NCI-H2029 treated with DMSO at 0.1 percent for 48 hours (cell line): Measurements from ENCODE around the gene ZNF415.
A peak's percentile ranks its signal among the peaks of the same experiment; 100 is the strongest.
"Not testable (repeated sequence)": the region's sequence is repeated elsewhere in the genome, so short reads cannot be mapped to it uniquely, and the experiment has no call there.

Experiments used
- DNase-seq: peaks from one replicate; lab custom pipeline; 2025; lab: John Stamatoyannopoulos, UW

ZNF415 gene

DNA sequence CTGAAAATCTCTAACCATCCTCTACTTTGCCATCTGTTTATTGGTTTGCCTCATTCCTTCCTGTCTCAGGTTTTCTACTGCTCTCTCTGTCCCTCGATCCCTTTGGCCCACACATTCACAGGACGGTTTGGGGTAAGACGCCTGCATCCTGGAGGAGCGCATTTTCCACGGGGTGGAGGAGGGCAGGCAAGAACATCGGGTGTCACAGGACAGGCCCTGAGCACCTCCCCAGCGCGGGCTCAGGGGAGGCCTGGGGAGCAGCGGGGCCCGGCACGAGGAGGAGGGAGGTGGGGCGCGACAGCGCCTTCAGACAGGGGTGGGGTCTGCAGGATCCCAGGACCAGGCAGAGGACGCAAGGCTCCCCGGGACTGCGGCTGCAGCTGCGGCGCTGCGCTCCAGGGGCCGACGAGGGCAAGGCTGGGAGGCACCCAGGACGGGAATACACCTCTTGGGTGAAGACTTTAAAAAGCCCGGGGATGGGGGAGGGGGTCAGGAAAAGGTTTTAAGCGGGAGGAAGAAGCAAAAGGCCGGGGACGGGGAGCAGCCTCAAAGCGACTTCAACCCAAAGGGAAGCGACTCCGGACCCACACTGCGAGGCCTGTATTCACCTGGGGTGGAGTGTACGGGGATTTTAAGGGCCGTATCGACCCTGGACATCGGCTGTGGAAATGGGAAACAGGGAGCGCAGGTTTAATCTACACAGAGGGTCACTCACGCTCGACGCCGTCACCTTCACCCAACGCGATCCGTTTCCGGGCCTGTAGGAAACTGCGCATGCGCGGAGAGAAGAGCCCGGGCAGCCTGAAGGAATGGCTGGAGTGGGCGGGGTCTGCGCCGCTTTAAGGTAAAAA lies at the start of gene ZNF415:
TSS of gene ZNF415 (minus strand) at position 770 of the 851 bp plus-strand sequence. CDS start 10,234 bp downstream, outside the sequence.
- DNase-seq = peak; percentile 2

DNA sequence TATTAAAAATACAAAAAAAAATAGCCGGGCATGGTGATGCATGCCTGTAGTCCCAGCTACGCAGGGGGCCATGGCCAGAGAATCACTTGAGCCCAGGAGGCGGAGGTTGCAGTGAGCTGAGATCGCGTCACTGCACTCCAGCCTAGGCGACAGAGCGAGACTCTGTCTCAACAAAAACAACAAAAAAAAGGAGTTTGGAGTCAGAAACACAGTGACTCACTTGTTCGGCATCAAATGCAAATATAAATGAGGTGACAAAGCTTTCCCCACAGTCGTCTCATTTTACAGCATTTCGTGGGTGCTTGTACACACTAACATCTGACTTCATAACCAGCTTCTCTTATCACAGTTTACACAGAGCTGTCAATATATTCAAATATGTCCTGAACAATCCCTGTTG lies 49.5 kb upstream of the ZNF415 start:
- DNase-seq = no peak

DNA sequence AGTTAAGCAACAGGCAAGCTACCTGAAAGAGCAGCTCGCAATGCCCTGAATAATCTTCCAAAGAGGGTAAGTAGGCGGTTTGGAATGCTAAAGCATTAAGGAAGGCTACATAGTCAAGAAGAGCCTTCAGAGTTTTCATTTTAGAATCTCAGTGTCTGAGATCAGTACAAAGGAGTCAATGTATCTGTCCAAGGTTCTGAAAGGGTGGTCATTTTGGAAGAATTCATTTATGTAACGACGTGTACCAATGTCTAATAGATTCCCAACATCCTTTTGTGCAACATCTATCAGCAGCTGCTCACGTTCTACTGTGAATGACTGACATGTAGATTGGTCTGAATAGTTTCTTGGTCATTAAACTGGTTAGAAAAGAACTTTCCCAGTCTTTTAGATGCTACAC lies 45.3 kb upstream of the ZNF415 start:
- no peak for DNase-seq

DNA sequence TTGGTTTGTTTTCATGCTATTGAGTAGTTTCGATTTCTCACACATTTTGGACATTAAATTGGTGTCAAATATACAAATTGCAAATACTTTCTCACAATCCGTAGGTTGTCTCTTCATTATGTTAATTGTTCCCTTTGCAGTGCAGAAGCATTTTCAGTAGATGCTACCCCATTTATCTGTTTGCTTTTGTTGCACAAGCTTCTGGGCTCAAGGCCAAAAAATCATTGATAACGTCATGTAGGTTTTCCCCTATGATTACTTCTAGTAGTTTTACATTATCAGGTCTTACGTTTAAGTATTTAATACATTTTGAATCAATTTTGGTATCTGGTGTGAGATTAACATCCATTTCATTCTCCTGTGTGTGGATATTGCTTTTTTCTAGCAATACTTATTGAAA lies 40.2 kb upstream of the ZNF415 start:
- DNase-seq = no peak

DNA sequence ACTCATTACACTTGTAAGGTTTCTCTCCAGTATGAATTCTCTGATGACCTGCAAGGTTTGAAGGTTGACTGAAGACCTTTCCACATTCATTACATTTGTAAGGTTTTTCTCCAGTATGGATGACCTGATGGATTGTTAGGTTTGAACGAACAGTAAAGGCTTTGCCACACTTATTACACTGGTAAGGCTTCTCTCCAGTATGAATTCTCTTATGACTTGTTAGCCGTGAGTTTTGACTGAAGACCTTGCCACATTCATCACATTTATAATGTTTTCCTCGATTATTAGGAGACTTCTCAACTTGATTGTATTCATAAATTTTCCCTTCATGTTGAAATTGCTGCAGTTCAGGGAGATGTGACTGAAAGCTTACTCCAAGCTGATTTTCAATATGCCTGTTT lies 33.0 kb upstream of the ZNF415 start:
- no peak for DNase-seq

DNA sequence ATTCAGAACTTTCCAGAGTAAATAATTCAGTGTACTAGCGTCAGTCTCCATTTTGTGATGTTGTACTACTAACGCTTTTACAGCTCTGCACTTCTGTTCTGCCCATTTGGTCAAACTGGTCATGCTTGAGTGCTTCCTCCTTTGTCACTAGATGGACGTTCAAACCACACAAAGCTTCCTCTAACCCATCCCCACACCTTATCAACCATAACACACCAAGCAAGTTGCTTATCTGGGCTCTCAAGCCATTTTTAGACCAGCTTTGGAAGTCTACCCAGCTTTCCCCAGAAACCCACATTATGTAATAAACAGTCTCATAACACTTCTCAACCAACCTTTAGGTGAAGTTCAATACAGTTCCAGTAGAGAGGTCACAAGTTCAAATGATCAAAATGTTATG lies 28.4 kb upstream of the ZNF415 start:
- DNase-seq = no peak

DNA sequence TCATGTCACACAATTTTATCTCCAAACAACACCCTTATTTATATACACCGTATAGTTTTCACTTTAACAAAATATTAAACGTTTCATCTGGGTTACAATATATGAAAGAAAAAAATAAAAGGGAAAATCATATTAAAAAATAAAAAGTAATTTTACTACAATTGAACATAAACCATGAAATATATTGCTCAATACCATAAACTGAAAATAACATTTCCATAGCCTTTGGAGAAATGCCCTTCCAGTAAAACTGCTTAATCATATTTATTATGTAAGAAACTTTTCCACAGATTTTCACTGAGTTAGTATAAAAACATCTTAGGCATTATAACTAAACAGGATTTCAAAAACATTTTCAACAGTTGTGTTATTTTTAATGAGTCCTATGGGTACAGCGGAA lies 27.6 kb upstream of the ZNF415 start:
- no peak for DNase-seq

DNA sequence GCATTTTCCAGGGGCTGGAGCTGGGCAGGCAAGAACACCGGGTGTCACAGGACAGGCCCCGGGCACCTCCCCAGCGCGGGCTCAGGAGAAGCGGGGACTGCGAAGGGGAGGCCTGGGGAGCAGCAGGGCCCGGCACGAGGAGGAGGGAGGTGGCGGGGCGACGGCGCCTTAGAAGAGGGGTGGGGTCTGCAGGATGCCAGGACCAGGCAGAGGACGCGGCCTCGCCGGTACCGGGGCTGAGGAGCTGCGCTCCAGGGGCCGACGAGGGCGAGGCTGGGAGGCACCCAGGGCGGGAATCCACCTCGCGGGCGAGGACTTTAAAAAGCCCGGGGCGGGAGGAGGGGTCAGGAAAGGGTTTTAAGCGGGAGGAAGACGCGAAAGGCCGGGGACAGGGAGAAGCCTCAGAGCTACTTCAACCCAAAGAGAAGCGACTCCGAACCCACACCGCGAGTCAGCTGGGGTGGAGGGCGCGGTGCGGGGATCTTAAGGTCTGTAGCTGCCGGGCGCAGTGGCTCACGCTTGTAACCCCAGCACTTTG lies 25.5 kb upstream of the ZNF415 start:
- DNase-seq = no peak

DNA sequence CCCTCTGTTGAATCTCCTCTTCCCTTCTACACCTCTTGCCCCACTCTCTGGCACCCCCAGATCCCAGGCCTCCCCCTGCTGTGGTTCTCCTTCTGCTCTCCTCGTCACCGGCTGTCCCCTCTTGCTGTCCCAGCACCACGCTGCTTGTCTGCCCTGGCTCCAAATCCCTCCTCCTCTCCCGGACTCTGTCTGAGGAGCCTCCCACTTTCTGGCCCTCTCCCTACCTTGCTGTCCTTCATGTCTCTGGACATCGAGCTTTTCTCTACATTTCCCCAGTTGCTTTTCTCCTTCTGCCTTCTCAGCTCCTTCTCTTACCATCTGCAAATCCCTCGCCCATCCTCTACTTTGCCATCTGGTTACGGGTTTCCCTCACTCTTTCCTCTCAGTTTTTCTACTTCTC lies 24.9 kb upstream of the ZNF415 start:
- DNase-seq = no peak

DNA sequence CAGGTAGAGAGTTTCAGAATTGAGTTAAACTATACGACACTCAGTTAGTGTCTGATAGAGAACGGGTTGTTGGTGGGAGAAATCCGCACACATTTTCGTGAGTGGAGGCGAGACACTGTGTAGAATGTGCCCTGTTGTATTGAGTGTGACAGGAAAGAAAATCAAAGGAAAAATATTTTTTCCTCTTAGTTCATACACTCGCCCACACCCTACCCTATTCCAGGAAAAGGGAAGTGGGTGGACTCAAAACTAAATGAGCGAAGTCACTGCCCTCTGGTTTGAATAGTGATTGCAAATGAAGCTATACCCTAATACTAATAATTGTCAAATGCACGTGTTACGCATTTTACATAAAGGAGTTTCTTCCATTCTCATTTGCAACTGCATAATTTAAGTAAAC lies 24.1 kb upstream of the ZNF415 start:
- no peak for DNase-seq

DNA sequence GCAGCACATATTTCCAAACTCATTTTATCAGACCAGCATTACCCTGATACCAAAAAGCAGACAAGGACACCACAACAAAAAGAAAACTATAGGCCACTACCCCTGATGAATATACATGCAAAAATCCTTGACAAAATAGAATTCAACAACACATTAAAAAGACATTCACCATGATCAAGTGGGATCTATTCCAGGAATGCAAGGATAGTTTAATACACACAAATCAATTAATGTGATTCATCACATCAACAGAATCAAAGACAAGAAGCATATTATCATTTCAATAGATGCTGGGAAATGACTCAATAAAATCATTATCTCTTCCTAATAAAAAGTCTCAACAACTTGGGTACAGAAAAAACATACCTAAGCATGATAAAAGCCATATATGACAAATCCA lies 14.9 kb upstream of the ZNF415 start:
- no peak for DNase-seq

DNA sequence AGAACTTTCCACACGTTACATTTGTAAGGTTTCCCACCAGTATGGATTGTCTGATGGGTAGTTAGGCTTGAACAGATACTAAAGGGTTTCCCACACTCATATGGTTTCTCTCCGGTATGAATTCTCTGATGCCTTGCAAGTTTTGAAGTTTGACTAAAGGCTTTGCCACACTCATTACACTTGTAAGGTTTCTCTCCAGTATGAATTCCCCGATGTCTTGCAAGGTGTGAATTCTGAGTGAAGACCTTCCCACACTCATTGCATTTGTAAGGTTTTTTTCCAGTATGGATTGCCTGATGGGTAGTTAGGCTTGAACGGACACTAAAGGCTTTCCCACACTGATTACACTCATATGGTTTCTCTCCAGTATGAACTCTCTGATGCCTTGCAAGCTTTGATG lies 7.6 kb upstream of the ZNF415 start:
- DNase-seq = no peak

DNA sequence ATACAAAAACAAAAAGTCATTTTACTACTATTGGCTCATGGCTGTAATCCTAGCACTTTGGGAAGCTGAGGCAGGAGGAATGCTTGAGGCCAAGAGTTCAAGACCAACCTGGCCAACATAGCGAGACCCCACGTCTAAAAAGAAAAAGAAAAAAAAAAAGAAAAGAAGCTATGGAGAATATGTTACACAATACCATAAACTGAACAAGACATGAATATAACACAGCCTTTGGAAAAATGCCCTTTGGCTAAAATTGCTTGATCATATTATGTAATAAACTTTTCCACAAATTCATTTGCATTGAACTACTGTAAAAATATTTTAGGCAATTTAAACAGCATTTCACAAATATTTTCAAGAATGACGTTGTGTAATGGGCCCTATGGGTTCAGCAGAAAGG lies 3.7 kb upstream of the ZNF415 start:
- DNase-seq = no peak

DNA sequence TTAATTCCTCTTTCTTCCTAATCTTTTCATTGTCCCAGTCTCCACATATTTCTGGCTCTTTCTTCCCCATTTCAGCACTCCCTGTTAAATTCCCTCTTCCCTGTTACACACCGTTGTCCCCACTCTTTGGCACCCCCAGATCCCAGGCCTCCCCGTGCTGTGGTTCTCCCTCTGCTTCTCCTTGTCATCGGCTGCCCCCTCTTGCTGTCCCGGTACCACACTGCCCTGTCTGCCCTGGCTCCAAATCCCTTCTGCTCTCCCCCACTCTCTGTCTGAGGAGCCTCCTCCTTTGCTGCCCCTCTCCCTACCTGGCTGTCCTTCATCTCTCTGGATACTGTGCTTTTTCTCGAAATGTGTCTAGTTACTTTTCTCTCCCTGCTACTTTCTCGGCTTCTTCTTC lies 983 bp downstream of the ZNF415 start:
- no peak for DNase-seq

DNA sequence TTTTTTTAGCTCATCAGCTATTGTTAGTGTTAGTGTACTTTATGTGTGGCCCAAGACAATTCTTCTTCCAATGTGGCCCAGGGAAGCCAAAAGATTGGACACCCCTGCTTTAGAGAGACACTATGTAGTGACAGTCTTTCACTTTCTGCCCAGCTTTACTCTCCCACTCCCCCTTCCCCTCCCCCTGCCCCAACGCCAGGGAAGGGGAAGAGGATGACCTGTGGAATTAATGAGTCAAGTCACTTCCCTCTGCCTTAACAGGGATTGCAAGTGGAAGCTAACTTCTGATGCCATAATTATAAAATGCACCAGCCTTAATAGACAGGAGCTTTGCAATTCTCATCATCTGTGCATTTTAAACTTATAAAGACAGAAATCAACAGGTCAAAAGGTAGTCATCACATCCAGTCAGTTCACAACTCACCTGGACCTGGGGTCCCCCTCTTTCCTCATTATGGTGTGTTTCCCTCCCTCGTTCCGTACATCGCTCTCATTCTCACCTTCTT lies 1.6 kb downstream of the ZNF415 start:
- DNase-seq = no peak

DNA sequence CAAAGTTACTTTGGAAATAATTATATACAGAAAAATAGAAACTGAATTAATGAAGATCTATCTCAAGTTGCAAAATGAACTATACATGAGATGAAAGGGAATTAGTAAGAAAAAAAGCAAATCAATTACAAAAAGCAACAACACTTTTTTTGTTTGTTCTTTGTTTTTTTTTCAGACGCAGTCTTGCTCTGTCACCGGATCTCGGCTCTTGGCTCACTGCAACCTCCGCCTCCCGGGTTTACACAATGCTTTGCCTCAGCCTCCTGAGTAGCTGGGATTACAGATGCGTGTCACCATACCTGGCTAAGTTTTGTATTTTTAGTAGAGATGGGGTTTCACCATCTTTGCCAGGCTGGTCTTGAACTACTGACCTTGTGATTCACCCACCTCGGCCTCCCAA lies 2.2 kb downstream of the ZNF415 start:
- no peak for DNase-seq

DNA sequence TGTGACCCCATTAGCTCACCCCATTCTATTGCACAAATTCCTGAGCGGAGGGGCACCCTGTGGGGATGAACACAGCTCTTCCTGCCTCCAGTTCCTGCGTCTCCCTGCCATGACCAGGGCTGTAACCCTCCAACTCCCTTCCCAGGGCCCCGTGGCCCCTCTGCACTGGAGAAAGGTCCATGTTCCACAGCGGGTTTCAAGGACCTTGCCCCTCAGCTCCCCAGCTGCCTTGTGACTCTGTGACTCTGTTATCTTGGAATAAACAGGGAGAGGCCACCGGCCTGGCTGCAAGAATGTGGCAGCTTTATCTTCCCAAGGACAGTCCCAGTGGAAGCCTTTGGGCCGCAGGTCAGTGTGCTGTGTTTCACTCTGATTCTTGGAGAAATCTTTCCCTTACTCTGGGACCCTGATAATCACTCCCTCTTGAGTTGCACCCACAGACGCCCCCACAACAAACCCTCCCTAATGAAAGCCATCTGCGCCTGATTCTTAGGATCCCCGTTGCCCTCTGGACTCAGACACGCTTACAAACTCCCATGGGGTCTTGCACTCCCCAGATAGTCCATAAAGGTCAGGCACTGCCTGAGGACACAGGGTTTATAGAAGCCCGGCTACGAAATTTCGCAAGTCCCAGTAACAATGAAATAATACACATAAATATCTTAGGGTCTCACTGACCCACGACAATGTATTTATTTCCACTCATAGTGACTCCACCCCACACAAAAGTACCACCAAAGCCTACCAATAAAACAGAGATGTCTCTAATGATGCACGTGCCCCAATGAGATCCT lies 5.8 kb downstream of the ZNF415 start:
- DNase-seq = not testable (repeated sequence)

DNA sequence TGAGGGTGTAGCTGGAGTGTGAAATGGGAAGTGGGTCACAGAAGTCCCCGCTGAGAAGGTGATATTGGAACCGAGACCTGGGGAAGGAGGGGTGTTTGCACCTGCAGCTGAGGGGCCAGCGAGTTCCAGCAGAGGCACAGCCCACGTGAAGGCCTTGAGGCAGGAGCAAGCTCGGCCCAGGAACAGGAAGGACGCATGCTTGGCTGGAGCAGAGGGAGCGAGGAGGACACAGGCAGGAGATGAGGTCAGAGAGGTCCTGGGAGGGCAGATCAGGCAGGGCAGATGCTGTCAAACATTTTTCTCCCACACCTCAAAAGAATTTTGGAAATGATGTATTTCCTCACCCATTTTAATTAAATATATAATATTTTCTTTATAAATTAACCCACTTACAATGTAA lies 9.3 kb downstream of the ZNF415 start:
- DNase-seq = no peak

DNA sequence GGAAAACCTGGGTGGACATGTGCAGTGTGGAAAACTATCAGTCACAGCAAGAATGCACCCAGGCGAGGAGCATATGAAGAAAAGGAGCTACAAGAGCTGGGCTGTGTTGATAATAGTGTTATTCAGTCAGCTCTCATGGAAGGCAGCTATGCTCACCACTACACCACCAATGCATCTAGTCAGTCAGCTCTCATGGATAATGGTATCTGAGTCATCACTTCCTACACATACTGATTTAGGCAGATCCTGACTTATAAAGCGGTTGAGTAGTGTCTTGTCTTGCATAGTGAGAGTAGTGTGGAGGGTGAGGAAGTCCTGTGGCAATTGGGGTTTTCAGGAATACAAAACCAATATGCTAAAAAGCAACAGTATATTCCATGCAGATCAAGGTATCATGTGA lies 20.4 kb downstream of the ZNF415 start:
- DNase-seq = no peak

DNA sequence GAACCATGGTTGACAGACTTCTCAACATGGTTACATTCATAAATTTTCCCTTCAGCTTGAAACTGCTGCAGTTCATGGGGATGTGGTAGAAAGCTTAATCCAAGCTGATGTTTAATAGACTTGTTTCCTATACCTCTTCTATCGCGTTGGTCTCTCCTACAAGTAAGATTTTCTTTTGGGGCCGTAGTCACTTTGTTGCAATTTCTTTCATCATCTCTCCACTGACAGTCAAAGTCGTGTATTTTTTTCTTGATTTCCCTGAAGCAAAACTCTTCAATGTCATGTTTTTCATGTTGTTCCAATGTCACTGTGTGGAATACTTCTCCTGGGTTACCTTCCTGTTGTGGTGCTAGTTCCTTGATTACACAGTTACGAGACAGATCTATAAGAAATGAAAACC lies 23.2 kb downstream of the ZNF415 start:
- DNase-seq = no peak

DNA sequence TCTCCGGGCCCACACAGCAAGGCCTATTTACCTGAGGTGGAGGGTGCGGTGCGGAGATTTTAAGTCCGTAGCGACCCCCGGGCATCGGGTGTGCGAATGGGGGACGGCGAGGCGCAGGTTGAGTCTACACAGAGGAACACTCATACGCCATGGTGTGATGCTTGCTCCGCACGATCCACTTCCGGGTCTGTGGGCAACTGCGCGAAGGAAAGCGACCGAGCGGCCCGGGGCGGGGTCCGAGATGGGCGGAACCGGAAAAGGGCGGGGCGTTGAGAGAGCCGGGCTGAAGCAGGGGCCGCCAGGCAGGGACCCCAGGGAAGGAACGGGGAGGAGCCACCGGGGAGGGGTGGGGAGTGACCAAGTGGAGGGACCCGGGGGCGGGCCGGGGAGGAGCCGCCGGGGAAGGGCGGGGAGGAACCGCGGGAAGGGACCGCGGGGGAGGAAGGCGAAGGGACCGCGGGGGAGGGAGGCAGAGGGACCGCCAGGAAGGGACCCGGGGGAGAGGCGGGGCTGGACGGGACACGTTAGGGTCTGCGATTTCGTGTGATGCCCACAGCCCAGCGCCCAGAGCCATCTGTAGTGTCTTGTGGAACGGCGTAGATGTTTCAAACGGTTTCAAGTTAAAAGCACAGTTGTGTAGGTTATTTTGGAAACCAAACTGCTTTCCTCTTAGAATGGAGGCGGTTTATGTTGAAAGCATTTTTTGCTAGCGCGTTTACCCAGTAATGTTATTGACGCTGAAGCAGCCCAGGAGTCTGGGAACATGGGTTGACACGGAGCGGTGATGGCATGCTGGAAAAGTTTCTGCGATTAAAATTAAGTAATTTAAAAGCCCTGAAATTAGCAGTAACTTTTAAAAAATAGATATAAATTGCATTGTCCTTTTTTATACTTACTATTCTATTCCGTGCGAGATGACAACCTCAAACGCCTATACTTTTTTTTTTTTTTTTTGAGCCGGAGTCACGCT lies 29.2 kb downstream of the ZNF415 start, which contains the start of gene ZNF160:
TSS of gene ZNF160 (minus strand) at position 189 of the 970 bp plus-strand sequence. CDS start 17,146 bp downstream, outside the sequence.
- peak; percentile 83 for DNase-seq
